ENCODE results near the gene SLC35C1. TPM values are rescaled to one million over a fixed set of nuclear protein-coding genes. Genes with fewer than 3 reads are reported as not detected.

The SLC35C1 gene
- polyA plus RNA-seq, 3 donors, result 6.9 to 9.2 (median 7.6) TPM

- DNase-seq (ENCODE audit: extremely low read depth in 1 of 11, low read depth in 9 of 11, low spot score in 4 of 11), result no peak
These were observed 30.9 kb upstream of the SLC35C1 start for GRCh38 chr11:45773786-45774655.

GRCh38 chr11:45774786-45775185 is 30.2 kb upstream of the SLC35C1 start:
- DNase-seq (ENCODE audit: extremely low read depth in 1 of 11, low read depth in 9 of 11, low spot score in 4 of 11), result no peak

GRCh38 chr11:45777127-45777969 is 27.6 kb upstream of the SLC35C1 start:
- DNase-seq (ENCODE audit: extremely low read depth in 1 of 11, low read depth in 9 of 11, low spot score in 4 of 11), result no peak

- no peak for DNase-seq (ENCODE audit: extremely low read depth in 1 of 11, low read depth in 9 of 11, low spot score in 4 of 11)
These were observed 26.6 kb upstream of the SLC35C1 start for GRCh38 chr11:45778341-45778740.

- DNase-seq (ENCODE audit: extremely low read depth in 1 of 11, low read depth in 9 of 11, low spot score in 4 of 11), result no peak
These were observed 25.3 kb upstream of the SLC35C1 start for GRCh38 chr11:45779602-45780001.

- no peak for DNase-seq (ENCODE audit: extremely low read depth in 1 of 11, low read depth in 9 of 11, low spot score in 4 of 11)
These were observed 18.7 kb upstream of the SLC35C1 start for GRCh38 chr11:45786272-45786671.

GRCh38 chr11:45788887-45789286 is 16.1 kb upstream of the SLC35C1 start:
- DNase-seq (ENCODE audit: extremely low read depth in 1 of 11, low read depth in 9 of 11, low spot score in 4 of 11), result no peak

- DNase-seq (ENCODE audit: extremely low read depth in 1 of 11, low read depth in 9 of 11, low spot score in 4 of 11), result no peak
These were observed 13.4 kb upstream of the SLC35C1 start for GRCh38 chr11:45791524-45791923.

GRCh38 chr11:45794169-45794568 is 10.8 kb upstream of the SLC35C1 start:
- DNase-seq (ENCODE audit: extremely low read depth in 1 of 11, low read depth in 9 of 11, low spot score in 4 of 11), result no peak

GRCh38 chr11:45795379-45795778 is 9.6 kb upstream of the SLC35C1 start:
- DNase-seq (ENCODE audit: extremely low read depth in 1 of 11, low read depth in 9 of 11, low spot score in 4 of 11), result no peak

- no peak for DNase-seq (ENCODE audit: extremely low read depth in 1 of 11, low read depth in 9 of 11, low spot score in 4 of 11)
These were observed 8.5 kb upstream of the SLC35C1 start for GRCh38 chr11:45796461-45796861.

- DNase-seq (ENCODE audit: extremely low read depth in 1 of 11, low read depth in 9 of 11, low spot score in 4 of 11), result no peak
These were observed 6.0 kb upstream of the SLC35C1 start for GRCh38 chr11:45798793-45799441.

GRCh38 chr11:45799562-45799961 is 5.4 kb upstream of the SLC35C1 start:
- DNase-seq (ENCODE audit: extremely low read depth in 1 of 11, low read depth in 9 of 11, low spot score in 4 of 11), result no peak

GRCh38 chr11:45800261-45800660 is 4.7 kb upstream of the SLC35C1 start:
- DNase-seq (ENCODE audit: extremely low read depth in 1 of 11, low read depth in 9 of 11, low spot score in 4 of 11), result no peak

- DNase-seq (ENCODE audit: extremely low read depth in 1 of 11, low read depth in 9 of 11, low spot score in 4 of 11), result no peak
These were observed 3.1 kb upstream of the SLC35C1 start for GRCh38 chr11:45801723-45802315.

GRCh38 chr11:45802531-45803317 is 2.2 kb upstream of the SLC35C1 start:
- no peak for DNase-seq (ENCODE audit: extremely low read depth in 1 of 11, low read depth in 9 of 11, low spot score in 4 of 11)

GRCh38 chr11:45803971-45804760 is 783 bp upstream of the SLC35C1 start:
- peak in 8 of 11 donors; percentile 38 to 59 (median 54) for DNase-seq (ENCODE audit: extremely low read depth in 1 of 11, low read depth in 9 of 11, low spot score in 4 of 11)

Measured in renal cortex interstitium (tissue), 11 donors.